ENCODE results near the gene HOXB8.

Gene HOXB8

DNA sequence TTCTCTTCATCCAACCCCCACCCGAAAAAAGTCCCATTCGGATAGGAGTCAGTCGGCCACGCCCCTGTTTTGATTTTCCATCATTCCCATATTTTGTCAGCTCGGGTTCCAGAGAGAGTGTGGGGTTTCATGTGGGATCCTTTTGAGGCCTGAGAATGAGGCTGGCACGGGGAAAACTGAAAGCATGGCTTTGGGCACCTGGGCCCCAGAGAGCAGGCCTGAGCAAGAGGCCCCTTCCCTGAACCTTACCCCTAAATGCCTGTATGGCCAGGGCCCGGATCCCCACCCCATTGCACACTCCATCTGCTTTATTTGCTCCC is 32.4 kb downstream of the HOXB8 start:
- no peak for DNase-seq

- no peak for DNase-seq
Observed at GRCh38 chr17:48579760-48580554, 35.1 kb downstream of the HOXB8 start.

GRCh38 chr17:48579471-48579759 is 35.7 kb downstream of the HOXB8 start:
- no peak for DNase-seq

DNA sequence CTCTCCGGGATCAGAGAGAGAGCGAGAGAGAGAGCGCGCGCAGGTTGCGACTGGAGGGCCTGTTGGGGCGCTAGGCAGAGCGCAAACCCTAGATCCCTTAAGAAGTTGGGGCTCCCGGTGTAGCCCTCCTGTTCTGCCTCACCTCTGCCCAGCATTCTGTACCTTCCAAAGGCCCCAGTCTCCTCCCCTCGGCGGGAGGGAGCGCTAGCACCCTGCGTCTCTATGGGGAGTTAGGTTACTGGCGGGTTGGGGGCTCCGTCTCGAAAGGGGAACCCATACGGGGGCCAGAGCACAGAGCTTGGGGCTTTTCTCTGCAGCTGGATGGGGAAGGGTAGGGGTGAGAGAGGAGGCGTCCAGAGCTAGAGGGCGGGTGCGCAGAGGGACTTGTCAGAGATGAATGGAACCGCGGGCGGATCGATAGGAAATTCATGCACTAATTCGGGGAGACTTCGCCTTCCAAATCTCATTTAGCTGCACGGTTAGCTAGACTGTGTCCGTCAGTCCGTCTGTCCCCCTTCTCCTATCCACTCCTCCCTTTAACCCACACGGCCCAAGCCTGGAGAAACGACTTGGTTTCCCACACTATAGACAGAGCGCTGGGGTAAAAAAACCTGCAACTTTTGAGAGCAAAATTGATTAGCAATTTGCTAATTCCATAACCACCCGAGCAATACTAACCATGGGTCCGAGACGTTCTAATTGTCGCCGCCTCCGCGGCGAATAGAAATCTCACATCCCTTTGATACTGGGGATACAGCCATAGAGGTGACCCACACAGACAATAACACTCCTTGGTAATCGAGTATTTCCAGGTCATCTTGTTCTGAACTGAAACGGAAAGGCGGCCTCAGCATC is 36.2 kb downstream of the HOXB8 start:
- DNase-seq = no peak

DNA sequence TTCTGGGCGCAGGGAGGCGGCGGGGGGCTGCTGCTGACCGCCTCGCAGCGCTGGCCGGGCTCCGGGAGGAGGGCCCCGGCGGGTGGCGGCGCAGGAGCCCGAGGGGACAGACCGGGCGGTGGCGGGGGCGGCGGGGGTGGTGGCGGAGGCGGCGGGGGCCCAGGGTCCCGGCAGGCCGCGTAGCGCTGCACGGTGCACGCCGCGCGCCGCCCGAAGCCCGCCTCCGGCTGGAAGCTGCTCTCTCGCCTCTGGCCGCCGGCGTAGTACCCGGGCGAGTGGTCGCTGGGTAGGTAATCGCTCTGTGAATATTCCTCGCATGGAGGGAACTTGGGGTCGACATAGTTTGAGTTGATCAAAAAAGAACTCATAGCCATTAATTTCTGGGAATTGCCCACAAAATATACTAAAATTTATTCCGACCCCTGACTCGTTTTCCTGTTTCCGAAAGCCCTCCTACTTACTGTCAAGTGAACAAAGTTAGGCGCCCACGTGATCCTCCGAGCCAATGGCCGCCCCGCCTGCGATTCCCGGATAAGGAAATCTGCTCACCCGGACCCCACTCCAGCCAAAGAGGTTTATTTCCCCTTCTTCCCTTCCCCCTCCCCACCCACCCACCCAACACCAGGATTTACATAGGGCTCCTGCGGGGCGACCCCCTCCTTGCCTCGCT is 37.0 kb downstream of the HOXB8 start, which contains the start of gene HOXB4:
HOXB4 (minus strand) TSS at position 405 of the 670 bp plus-strand sequence; CDS start at position 374, 31 bp downstream.
- DNase-seq = peak; percentile 75

DNA sequence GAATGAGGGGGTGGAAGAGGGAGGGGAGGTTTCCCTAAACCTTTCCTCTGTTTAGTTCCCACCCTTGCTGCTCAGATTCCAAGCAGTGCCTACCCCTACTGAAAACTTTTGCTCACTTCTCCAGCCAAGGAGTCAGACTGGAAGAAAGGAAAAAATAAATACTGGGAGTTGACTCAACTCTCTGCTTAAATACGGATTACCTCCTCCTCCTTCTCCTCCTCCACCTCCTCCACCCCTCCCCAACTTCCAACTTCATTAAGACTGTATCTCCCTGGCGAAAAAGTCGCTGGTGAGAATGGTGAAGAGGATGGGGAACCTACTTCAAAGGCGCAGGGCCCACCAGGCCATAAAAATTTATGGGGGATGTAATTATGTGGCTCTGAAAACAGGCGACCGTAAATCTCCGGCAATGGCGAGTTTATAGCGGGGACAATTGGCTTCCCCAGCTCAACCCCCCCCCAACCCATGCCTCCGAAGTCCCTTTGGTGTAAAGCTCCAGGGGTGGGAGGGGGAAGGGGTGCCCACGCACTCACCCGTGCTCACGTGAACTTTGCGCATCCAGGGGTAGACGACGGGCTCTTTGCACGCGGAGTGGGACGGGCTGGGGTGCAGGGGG is 37.7 kb downstream of the HOXB8 start:
- no peak for DNase-seq

- DNase-seq = no peak
Observed at GRCh38 chr17:48576479-48577309, 38.4 kb downstream of the HOXB8 start.

GRCh38 chr17:48575673-48576478 is 39.2 kb downstream of the HOXB8 start:
- DNase-seq = no peak

DNA sequence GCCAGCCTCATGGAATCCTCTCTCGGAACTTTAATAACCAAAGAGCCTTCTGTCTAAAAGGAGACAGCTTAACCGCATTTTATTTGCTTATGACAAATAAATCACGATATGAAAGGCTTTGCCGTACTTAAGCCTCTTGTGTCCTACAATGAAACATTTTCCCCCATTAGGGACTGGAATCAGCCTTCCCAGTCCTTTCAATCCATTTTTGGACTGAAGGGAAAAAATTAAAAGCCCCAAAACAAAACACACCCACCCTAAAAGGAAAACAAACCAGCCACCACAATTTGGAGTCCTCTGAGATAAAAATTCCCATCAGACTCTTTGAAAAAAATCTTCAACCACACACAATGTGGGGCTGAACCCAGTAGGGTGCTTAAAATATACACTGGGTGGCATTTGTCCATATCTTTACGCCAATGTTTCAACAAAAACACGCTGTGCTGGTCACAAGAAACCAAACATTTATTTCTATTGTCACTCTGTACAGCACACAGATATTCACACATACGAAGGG is 40.0 kb downstream of the HOXB8 start:
- DNase-seq = no peak

- no peak for DNase-seq
Observed at GRCh38 chr17:48574505-48575065, 40.5 kb downstream of the HOXB8 start.

DNA sequence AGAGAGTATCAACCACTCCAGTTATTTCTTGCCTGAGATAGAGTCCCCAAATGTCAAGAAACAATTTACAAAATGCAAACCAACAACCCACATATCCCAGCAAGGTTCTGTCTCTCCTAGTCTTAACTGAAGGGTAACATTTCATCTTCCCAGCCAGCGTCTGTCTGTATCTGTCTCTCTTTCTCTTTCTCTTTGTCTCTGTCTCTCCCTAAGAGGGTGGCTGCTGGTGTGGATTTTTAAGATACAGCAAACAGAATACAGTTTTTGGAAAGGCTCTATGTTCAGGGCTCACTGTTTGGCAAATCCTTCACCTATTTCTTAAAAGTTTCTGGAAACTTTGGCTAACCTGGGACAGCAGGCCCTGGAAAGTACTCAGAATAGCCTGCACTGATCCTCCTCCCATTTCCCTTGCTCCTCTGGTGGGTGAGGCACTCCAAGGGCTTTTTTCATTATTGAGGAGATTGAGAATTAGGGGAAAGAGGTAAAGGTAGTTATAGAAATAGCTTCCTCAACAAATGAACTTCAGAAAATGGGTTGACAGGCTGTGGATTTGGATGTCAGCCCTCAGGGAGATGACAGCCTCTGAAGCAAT is 43.2 kb downstream of the HOXB8 start:
- no peak for DNase-seq

DNA sequence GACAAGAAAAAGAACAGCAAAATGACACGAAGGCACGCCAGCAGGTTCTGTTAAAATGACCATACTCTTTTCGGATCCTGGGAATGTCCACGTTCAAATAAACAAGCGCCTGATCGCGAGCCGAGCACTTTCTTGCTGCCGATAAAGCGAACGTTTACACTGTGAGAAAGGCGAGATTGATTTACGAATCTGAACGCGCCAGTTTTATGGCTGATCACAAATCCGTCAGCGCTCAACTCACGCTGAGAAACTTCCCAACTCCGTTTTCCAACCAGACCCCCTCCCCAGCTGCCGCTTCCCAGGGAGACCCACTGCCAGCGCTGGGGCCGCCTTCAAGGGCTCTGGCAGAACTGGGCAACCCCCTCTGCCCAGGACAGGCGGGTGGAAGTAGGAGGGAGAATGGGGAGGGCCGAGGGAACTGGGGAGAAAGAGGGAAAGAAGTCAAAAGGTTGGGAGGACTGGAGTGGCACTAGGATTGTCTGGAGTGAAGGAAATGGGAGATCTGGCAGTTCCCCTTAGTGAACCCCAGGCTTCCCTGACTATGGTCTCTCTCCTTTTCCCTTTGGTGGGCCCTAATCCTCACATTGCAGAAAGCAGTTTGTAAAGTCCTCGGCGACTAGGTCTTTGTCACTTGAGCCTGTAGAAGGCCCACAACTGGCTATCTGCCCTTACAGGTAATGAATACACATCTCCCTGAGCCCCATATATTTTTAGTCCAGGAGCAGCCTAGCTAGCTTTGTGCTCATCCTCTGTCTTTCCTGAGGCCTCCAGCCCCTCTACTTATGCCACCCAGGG is 43.9 kb downstream of the HOXB8 start:
- no peak for DNase-seq

DNA sequence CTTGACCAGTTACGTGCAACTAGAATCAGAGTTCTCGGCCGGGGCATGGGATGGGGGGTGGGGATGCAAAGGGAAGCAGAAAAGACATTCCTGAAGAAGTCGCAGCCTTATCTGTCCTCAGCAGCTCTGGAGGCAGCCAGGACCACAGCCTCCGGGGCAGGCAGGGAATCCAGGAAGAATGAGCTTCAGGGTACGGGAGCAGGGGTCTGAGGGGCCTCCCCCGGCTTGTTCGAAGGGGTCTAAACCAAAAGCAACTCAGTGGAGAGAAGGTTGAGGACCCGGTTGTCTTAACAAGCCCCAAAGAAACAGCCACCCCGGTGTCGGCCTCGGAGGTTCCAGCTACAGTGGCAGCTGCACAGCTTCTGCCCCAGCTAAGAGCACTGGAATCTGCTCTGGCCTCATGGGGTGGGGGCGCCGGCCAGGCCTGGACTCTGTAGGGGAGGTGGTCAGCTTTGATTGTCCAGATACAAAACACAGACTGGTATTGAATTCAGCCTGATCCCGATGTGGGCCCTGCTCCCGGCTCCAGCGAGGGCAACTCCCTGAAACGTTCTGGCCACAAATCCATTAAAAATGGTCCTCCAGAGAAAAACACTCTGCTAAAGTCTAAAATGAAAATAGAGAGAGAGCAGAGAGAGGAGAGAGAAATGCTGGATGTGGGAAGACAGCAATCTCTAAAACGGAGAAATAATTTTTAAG is 44.6 kb downstream of the HOXB8 start:
- no peak for DNase-seq

DNA sequence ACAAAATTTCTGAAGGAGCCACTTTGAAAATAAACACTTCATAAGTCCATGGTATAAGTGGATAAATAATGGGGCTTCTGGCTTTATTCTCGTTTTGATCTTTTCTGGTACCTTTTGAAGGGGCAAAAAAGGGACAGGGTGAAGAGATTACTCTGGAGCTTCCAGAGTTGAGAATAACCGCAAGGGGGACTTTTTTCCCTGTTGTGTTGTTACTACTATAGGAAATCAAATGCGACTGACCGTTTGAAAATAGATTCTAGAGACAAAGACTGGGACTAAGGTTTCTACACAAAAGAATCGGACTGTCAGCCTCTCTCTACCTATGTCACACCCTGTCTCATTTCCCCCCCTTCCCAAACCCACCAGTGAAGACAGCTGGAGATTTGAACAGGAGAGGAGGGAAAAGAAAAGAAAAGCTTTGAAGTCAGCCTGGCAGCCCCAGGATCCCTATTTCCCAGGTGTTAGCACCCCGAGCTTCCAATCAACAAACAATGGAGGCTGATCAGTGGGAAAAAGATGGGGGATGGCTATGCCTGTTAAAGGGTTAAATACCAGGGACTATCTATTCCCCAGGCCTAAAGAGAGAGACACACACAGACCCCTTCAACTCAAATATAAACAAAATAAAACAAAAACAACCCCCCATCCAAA is 45.3 kb downstream of the HOXB8 start:
- no peak for DNase-seq

DNA sequence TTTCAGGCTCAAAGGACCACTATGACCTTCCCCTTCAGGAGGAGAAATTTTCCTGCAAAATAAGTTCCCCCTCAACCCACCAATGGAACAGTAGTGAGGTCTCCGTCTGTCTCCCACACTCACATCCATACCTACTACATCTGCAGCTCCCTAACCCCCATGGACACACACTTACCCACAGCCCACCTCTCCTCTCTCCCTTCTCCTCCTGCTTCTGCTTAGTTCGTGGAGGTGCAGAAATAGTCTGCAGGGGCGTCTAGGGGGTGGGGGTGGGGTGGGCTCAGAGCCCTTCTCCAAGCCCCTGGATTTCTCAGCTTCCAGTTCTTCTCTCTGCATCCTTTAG is 45.9 kb downstream of the HOXB8 start:
- DNase-seq = no peak

GRCh38 chr17:48568499-48569239 is 46.4 kb downstream of the HOXB8 start:
- no peak for DNase-seq

- DNase-seq = no peak
Observed at GRCh38 chr17:48567646-48568354, 47.3 kb downstream of the HOXB8 start.
